ENCODE measurements around the gene WDR76. TPM values are rescaled to one million over a fixed set of nuclear protein-coding genes. Genes with fewer than 3 reads are reported as not detected.
A peak's percentile ranks its signal among the peaks of the same experiment; 100 is the strongest.
"Not testable (repeated sequence)": the region's sequence is repeated elsewhere in the genome, so short reads cannot be mapped to it uniquely, and the experiment has no call there.

WDR76 gene
- total RNA-seq, 1 donor from 2014 or later = 5.7 TPM

DNA sequence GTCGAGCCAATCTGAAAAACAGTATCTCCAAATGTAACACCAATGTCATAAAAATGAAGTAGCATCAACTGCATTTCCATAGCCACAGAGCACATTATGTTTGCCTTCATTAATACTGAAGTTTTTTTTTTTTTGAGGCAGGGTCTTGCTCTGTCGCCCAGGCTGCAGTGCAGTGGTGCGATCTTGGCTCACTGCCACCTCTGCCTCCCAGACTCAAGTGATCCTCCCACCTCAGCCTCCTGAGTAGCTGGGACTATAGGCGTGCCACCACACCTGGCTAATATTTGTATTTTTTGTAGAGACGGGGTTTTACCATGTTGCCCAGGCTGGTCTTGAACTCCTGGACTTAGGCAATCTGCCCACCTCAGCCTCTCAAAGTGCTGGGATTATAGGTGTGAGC lies 11.7 kb upstream of the WDR76 start:
- H3K27ac ChIP-seq (ENCODE audit: low read depth, low read length); H3K9me3 ChIP-seq (ENCODE audit: control insufficient read depth in 3 of 3, low read length in 3 of 3); H3K9ac ChIP-seq (ENCODE audit: low read depth in 1 of 3, low read length in 3 of 3); H3K4me1 ChIP-seq (ENCODE audit: control insufficient read depth in 3 of 3, insufficient read depth in 3 of 3, low read length in 3 of 3); H3K27me3 ChIP-seq (ENCODE audit: control insufficient read depth in 3 of 3, insufficient read depth in 3 of 3, low read length in 3 of 3); H3K4me3 ChIP-seq (ENCODE audit: low read length in 3 of 3): not testable (repeated sequence)
- H3K36me3 ChIP-seq (ENCODE audit: control insufficient read depth in 3 of 3, insufficient read depth in 3 of 3, low read length in 3 of 3) = peaks cover 35 to 56% (median 50%) of the 10 kb centered on the region in 3 donors

DNA sequence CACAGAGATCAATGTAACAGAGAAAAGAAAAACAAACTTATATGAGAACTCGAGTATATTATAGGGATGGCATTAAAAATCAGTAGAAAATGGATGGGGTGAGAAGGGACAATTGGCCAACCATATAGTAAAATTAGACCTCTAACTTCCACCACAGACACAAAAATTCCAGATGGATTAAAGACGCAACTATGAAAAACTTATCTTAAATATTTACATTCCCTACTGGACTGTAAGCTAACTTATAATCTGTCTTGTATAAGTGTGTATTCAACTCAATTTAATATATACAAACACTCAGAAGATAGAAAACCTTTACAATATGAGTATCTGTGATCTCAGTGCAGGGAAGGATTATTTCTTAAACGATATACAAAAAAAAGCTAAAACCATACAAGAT lies 5.3 kb upstream of the WDR76 start:
- Histone ChIP-seq H3K36me3 (ENCODE audit: control insufficient read depth in 3 of 3, insufficient read depth in 3 of 3, low read length in 3 of 3) (peaks cover 0 to 15% (median 0%) of the 10 kb centered on the region in 3 donors), H3K4me3 (ENCODE audit: low read length in 3 of 3) (no peak overlapping the region), H3K27ac (ENCODE audit: low read depth, low read length) (no peak overlapping the region), H3K4me1 (ENCODE audit: control insufficient read depth in 3 of 3, insufficient read depth in 3 of 3, low read length in 3 of 3) (peaks cover 9 to 16% (median 10%) of the 10 kb centered on the region in 3 donors), H3K27me3 (ENCODE audit: control insufficient read depth in 3 of 3, insufficient read depth in 3 of 3, low read length in 3 of 3) (peaks cover 0 to 3% (median 0%) of the 10 kb centered on the region in 3 donors), H3K9me3 (ENCODE audit: control insufficient read depth in 3 of 3, low read length in 3 of 3) (no peaks in the 10 kb centered on the region), H3K9ac (ENCODE audit: low read depth in 1 of 3, low read length in 3 of 3) (peak overlapping the region in 1 of 3 donors; percentile 43)

DNA sequence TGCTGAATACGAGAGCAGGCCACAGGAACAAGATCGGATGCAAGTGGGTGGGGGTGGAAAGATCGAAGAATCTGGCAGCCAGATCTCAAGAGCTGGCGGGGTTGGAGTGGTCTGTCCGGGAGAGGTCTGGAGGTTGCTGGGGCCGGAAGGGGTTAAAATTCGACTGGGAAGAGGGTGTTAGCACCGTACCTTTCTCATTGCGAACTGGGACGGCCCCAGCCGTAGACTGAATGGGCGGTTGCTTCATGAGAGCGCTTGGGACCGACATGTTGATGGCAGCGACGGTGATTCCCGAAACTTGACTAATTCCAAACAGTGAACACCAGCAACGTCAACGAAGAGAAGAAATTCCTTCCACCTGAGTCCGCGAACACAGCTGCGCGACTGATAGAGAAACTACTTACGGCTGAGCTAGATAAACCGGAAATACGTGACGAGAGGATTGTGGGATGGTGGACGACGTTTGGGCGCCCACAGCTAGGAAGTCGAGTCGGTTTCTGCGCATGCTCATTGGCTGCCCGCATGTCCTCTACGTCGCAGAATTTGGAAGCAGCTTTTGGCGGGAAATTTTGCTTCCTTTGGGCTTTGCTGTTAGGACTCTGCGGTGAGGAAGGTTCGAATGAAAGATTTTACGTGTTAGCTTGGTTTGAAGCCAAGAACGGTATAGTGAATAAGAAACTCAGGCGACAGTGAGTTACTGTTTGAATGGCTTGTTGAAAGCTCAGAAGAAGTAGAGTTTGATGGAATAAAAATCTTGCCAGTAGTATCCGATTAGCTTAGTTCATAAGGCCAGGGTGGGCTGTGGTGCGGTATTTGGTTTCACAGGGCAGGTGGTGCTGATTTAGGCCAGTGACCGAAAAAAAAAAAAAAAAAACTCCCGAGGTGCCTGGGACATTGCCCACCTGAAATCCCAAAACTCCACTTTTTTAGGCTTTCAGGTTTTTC lies 2.2 kb upstream of the WDR76 start, which contains the start of gene MFAP1:
TSS of gene MFAP1 (minus strand) at position 389 of the 945 bp plus-strand sequence. CDS start at position 268, 121 bp downstream.
- Histone ChIP-seq H3K27me3 (ENCODE audit: control insufficient read depth in 3 of 3, insufficient read depth in 3 of 3, low read length in 3 of 3) (peaks cover 0 to 3% (median 0%) of the 10 kb centered on the region in 3 donors), H3K36me3 (ENCODE audit: control insufficient read depth in 3 of 3, insufficient read depth in 3 of 3, low read length in 3 of 3) (peaks cover 0 to 2% (median 0%) of the 10 kb centered on the region in 3 donors), H3K27ac (ENCODE audit: low read depth, low read length) (peak within 1 kb of the TSS; percentile 85), H3K4me1 (ENCODE audit: control insufficient read depth in 3 of 3, insufficient read depth in 3 of 3, low read length in 3 of 3) (peaks cover 12 to 19% (median 12%) of the 10 kb centered on the region in 3 donors), H3K9me3 (ENCODE audit: control insufficient read depth in 3 of 3, low read length in 3 of 3) (no peaks in the 10 kb centered on the region), H3K9ac (ENCODE audit: low read depth in 1 of 3, low read length in 3 of 3) (peak within 1 kb of the TSS; percentile 88 to 96 (median 94)), H3K4me3 (ENCODE audit: low read length in 3 of 3) (peak within 1 kb of the TSS; percentile 89 to 100 (median 100))

DNA sequence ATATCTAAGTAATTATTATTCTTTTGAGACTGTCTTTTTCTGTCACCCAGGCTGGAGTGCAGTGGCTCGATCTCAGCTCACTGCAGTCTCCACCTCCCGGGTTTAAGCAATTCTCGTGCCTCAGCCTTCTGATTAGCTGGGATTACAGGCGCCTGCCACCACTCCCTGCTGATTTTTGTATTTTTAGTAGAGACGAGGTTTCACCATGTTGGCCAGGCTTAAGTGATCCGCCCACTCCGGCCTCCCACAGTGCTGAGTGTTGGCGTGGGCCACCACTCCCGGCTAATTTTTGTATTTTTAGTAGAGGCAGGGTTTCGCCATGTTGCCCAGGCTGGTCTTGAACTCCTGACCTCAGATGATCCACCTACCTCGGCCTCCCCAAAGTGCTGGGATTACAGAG lies 1.5 kb upstream of the WDR76 start:
- not testable (repeated sequence) for H3K9me3 ChIP-seq (ENCODE audit: control insufficient read depth in 3 of 3, low read length in 3 of 3); H3K27ac ChIP-seq (ENCODE audit: low read depth, low read length); H3K9ac ChIP-seq (ENCODE audit: low read depth in 1 of 3, low read length in 3 of 3); H3K27me3 ChIP-seq (ENCODE audit: control insufficient read depth in 3 of 3, insufficient read depth in 3 of 3, low read length in 3 of 3); H3K36me3 ChIP-seq (ENCODE audit: control insufficient read depth in 3 of 3, insufficient read depth in 3 of 3, low read length in 3 of 3); H3K4me3 ChIP-seq (ENCODE audit: low read length in 3 of 3)
- peaks cover 12 to 19% (median 12%) of the 10 kb centered on the region in 3 donors for H3K4me1 ChIP-seq (ENCODE audit: control insufficient read depth in 3 of 3, insufficient read depth in 3 of 3, low read length in 3 of 3)

DNA sequence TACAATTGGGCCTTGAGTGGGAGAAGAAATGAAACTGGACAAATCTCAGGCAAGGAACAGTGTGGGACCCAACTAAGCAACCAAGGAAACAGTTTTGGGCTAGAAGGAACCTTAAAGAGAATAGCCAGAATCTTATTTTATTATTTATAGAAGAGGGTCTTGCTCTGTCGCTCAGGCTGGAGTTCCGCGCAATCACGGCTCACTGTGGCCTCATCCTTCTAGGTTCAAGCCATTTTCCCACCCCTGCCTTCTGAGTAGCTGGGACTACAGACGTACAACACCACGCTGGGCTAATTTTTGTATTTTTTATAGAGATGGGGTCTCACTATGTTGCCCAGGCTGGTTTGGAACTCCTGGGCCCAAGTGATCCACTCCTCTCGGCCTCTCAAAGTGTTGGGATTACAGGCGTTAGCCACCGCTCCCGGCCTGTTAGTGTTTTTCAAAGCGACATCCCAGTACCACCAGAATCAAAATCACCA lies 734 bp upstream of the WDR76 start:
- Histone ChIP-seq H3K4me3 (ENCODE audit: low read length in 3 of 3) (peak overlapping the region in 1 of 3 donors; percentile 43), H3K27ac (ENCODE audit: low read depth, low read length) (no peak overlapping the region), H3K4me1 (ENCODE audit: control insufficient read depth in 3 of 3, insufficient read depth in 3 of 3, low read length in 3 of 3) (peaks cover 12 to 19% (median 12%) of the 10 kb centered on the region in 3 donors)

DNA sequence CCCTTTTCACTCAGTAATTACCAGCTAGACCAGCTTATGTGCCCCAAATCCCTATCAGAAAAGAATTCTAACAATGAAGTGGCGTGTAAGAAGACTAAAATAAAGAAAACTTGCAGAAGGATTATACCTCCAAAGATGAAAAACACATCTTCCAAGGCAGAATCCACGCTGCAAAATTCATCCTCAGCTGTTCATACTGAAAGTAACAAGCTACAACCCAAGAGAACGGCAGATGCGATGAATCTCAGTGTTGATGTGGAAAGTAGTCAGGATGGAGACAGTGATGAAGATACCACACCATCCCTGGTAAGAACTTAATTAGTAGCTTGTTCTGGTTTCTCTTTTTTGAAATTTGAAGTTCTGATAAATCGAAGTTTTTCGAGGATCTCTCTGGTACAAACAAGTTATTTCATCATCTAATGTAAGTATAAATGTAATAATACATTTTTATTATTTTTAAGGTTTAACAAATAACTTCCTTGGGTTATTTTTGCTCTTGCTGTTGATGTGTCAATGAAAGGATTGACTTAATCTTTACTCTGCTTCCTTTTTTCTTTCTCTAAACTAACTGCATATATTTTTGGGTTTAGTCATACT lies 1.4 kb downstream of the WDR76 start:
- no peak overlapping the region for H3K27ac ChIP-seq (ENCODE audit: low read depth, low read length)
- H3K27me3 ChIP-seq (ENCODE audit: control insufficient read depth in 3 of 3, insufficient read depth in 3 of 3, low read length in 3 of 3) = peaks cover 0 to 3% (median 0%) of the 10 kb centered on the region in 3 donors
- H3K4me3 ChIP-seq (ENCODE audit: low read length in 3 of 3) = no peak overlapping the region
- H3K9me3 ChIP-seq (ENCODE audit: control insufficient read depth in 3 of 3, low read length in 3 of 3) = no peaks in the 10 kb centered on the region
- no peaks in the 10 kb centered on the region for H3K36me3 ChIP-seq (ENCODE audit: control insufficient read depth in 3 of 3, insufficient read depth in 3 of 3, low read length in 3 of 3)
- H3K4me1 ChIP-seq (ENCODE audit: control insufficient read depth in 3 of 3, insufficient read depth in 3 of 3, low read length in 3 of 3) = peaks cover 10 to 12% (median 12%) of the 10 kb centered on the region in 3 donors
- no peak overlapping the region for H3K9ac ChIP-seq (ENCODE audit: low read depth in 1 of 3, low read length in 3 of 3)

More for the DNA sequence above, 734 bp upstream of the WDR76 start:
- H3K27me3 ChIP-seq (ENCODE audit: control insufficient read depth in 3 of 3, insufficient read depth in 3 of 3, low read length in 3 of 3) = peaks cover 0 to 3% (median 0%) of the 10 kb centered on the region in 3 donors
- H3K9ac ChIP-seq (ENCODE audit: low read depth in 1 of 3, low read length in 3 of 3) = no peak overlapping the region
- no peaks in the 10 kb centered on the region for H3K36me3 ChIP-seq (ENCODE audit: control insufficient read depth in 3 of 3, insufficient read depth in 3 of 3, low read length in 3 of 3)
- no peaks in the 10 kb centered on the region for H3K9me3 ChIP-seq (ENCODE audit: control insufficient read depth in 3 of 3, low read length in 3 of 3)

DNA sequence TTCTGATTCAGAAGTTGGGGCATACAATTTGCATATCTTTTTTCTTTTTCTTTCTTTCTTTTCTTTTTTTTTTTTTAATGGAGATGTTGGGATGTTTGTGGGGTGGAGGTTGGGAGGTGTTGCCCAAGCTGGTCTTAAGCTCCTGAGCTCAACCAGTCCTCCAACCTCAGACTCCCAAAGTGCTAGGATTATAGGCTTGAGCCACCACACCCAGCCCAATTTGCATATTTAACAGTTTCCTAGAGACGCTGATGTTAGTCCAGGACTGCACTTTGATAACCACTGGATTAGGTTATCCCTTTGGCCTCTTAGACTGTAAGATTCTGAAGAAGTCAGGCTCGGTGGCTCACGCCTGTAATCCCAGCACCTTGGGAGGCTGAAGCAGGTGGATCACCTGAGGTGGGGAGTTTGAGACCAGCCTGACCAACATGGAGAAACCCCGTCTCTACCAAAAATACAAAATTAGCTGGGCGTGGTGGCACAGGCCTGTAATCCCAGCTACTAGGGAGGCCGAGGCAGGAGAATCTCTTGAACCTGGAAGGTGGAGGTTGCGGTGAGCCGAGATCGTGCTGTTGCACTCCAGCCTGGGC lies 3.2 kb downstream of the WDR76 start:
- not testable (repeated sequence) for H3K4me3 ChIP-seq (ENCODE audit: low read length in 3 of 3); H3K9ac ChIP-seq (ENCODE audit: low read depth in 1 of 3, low read length in 3 of 3); H3K9me3 ChIP-seq (ENCODE audit: control insufficient read depth in 3 of 3, low read length in 3 of 3); H3K4me1 ChIP-seq (ENCODE audit: control insufficient read depth in 3 of 3, insufficient read depth in 3 of 3, low read length in 3 of 3); H3K27me3 ChIP-seq (ENCODE audit: control insufficient read depth in 3 of 3, insufficient read depth in 3 of 3, low read length in 3 of 3); H3K36me3 ChIP-seq (ENCODE audit: control insufficient read depth in 3 of 3, insufficient read depth in 3 of 3, low read length in 3 of 3); H3K27ac ChIP-seq (ENCODE audit: low read depth, low read length)

DNA sequence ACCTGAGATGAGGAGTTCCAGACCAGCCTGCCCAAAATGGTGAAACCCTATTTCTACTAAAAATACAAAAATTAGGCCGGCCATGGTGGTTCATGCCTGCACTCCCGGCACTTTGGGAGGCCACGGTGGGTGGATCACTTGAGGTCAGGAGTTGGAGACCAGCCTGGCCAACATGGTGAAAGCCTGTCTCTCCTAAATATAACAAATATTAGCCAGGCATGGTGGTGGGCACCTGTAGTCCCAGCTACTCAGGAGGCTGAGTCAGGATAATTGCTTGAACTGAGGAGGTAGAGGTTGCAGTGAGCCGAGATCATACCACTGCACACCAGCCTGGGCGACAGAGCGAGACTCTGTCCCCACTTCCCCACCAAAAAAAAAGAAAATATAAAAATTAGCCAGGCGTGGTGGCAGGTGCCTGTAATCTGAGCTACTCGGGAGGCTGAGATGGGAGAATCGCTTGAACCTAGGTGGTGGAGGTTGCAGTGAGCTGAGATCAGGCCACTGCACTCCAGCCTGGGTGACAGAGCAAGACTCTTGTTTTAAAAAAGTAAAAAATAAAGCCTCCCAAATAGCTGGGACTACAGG lies 4.0 kb downstream of the WDR76 start:
- H3K27ac ChIP-seq (ENCODE audit: low read depth, low read length); H3K4me1 ChIP-seq (ENCODE audit: control insufficient read depth in 3 of 3, insufficient read depth in 3 of 3, low read length in 3 of 3); H3K36me3 ChIP-seq (ENCODE audit: control insufficient read depth in 3 of 3, insufficient read depth in 3 of 3, low read length in 3 of 3); H3K4me3 ChIP-seq (ENCODE audit: low read length in 3 of 3); H3K9me3 ChIP-seq (ENCODE audit: control insufficient read depth in 3 of 3, low read length in 3 of 3); H3K9ac ChIP-seq (ENCODE audit: low read depth in 1 of 3, low read length in 3 of 3); H3K27me3 ChIP-seq (ENCODE audit: control insufficient read depth in 3 of 3, insufficient read depth in 3 of 3, low read length in 3 of 3): not testable (repeated sequence)

DNA sequence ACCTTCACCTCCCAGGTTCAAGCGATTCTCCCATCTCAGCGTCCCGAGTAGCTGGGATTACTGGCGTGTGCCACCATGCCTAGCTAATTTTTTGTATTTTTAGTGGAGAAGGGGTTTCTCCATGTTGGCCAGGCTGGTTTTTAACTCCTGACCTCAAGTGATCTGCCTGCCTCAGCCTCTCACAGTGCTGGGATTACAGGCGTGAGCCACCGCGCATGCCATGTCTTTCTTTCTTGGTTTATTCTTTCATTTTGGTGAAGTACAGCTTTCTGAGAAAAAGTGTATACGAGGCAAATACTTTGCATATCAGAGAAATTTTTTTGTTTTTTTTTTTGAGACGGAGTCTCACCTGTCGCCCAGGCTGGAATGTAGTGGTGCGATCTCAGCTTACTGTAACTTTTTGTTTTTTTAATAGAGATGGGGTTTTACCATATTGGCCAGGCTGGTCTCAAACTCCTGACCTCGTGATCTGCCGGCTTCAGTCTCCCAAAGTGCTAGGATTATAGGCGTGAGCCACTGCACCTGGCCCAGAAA lies 4.8 kb downstream of the WDR76 start:
- not testable (repeated sequence) for H3K4me3 ChIP-seq (ENCODE audit: low read length in 3 of 3); H3K27ac ChIP-seq (ENCODE audit: low read depth, low read length); H3K36me3 ChIP-seq (ENCODE audit: control insufficient read depth in 3 of 3, insufficient read depth in 3 of 3, low read length in 3 of 3); H3K4me1 ChIP-seq (ENCODE audit: control insufficient read depth in 3 of 3, insufficient read depth in 3 of 3, low read length in 3 of 3); H3K9ac ChIP-seq (ENCODE audit: low read depth in 1 of 3, low read length in 3 of 3); H3K9me3 ChIP-seq (ENCODE audit: control insufficient read depth in 3 of 3, low read length in 3 of 3); H3K27me3 ChIP-seq (ENCODE audit: control insufficient read depth in 3 of 3, insufficient read depth in 3 of 3, low read length in 3 of 3)
